Endothelial cell of umbilical vein (primary cell): Measurements from ENCODE around the gene CSRP1. TPM values are rescaled to one million over a fixed set of nuclear protein-coding genes. Genes with fewer than 3 reads are reported as not detected.

Source experiments
- BruUV-seq: library from RNA; stranded (reverse); fragments of 400-500 nt; replicated peaks from 2 replicates; lab custom pipeline; 2021; lab: Mats Ljungman, UMichigan
- CTCF ChIA-PET: fragments of 300-600, 350-600 bp; sonication (Branson Sonifier 250); formaldehyde crosslinking; loops from one replicate; lab custom pipeline; 2021; ENCODE audit warnings: antibody characterized with exemption, inconsistent platforms; lab: Charles Lee
- POLR2A ChIA-PET: fragments of 300-600, 350-600 bp; sonication (Branson Sonifier 250); formaldehyde crosslinking; loops from one replicate; lab custom pipeline; 2021; ENCODE audit warnings: antibody characterized with exemption, inconsistent platforms; lab: Charles Lee
- DNase-seq: peaks from one replicate; pipeline ENCODE4 v3.0.0-alpha.2; 2011; ENCODE audit warnings: low read depth, low spot score
- FAIRE-seq: peaks from 2 replicates; lab custom pipeline; 2011; peaks lifted over from hg19 to GRCh38; lab: Jason Lieb, UNC
- H2AFZ ChIP-seq: 2 replicates; pipeline ENCODE4 v1.6.0; 2012; ENCODE audit warnings: low read depth, low read length, control low read depth, inconsistent platforms
- H3K27ac ChIP-seq: 2 replicates; pipeline ENCODE4 v1.5.1; 2011; ENCODE audit warnings: low read depth, mild to moderate bottlenecking, control low read depth, low read length, moderate library complexity; ENCODE audit not compliant: insufficient read depth
- H3K27me3 ChIP-seq, 2 experiments: 2 replicates each; pipeline versions ENCODE4 v1.6.0 to v1.6.1; 2011; ENCODE audit warnings: low read length in 2 of 2, mixed read lengths in 1 of 2; ENCODE audit not compliant: control insufficient read depth in 2 of 2, insufficient read depth in 2 of 2
- H3K36me3 ChIP-seq, 2 experiments: 2 replicates in 1 of 2; 3 replicates in 1 of 2; pipeline ENCODE4 v1.5.1; 2011; ENCODE audit warnings: low read length in 2 of 2, mild to moderate bottlenecking in 1 of 2, moderate library complexity in 1 of 2; ENCODE audit not compliant: control insufficient read depth in 2 of 2, insufficient read depth in 2 of 2; ENCODE audit errors: extremely low read depth in 1 of 2
- H3K4me1 ChIP-seq: 3 replicates; pipeline ENCODE4 v1.5.1; 2011; ENCODE audit warnings: mild to moderate bottlenecking, low read length; ENCODE audit not compliant: control insufficient read depth, insufficient read depth; ENCODE audit errors: extremely low read depth
- H3K4me2 ChIP-seq: 2 replicates; pipeline ENCODE4 v1.6.1; 2011; ENCODE audit warnings: low read length, control low read depth, mixed read lengths; ENCODE audit not compliant: insufficient read depth
- H3K4me3 ChIP-seq, 3 experiments: fragments of 200-600 bp in 1 of 3; sonication (generic), shearing (Covaris generic) in 1 of 3; replicated peaks in 1 of 3; 2 replicates each; pipeline ENCODE4 v1.5.1; 2011 to 2016; ENCODE audit warnings: control low read depth in 3 of 3, low read length in 3 of 3, mild to moderate bottlenecking in 2 of 3, inconsistent platforms in 1 of 3, low read depth in 1 of 3, moderate library complexity in 1 of 3; ENCODE audit not compliant: insufficient read depth in 1 of 3
- H3K79me2 ChIP-seq: 2 replicates; pipeline ENCODE4 v1.6.0; 2012; ENCODE audit warnings: low read length, inconsistent platforms; ENCODE audit not compliant: control insufficient read depth, insufficient read depth
- H3K9ac ChIP-seq: replicated peaks from 2 replicates; pipeline ENCODE3; 2011; ENCODE audit warnings: low read length, control low read depth; ENCODE audit not compliant: insufficient read depth; ENCODE audit errors: extremely low read depth
- H3K9me1 ChIP-seq: replicated peaks from 3 replicates; pipeline ENCODE4 v1.6.0; 2011; ENCODE audit warnings: mild to moderate bottlenecking, low read length; ENCODE audit not compliant: control insufficient read depth, insufficient read depth; ENCODE audit errors: extremely low read depth
- H3K9me3 ChIP-seq: replicated peaks from 2 replicates; pipeline ENCODE4 v1.5.1; 2012; ENCODE audit warnings: low read length, inconsistent platforms; ENCODE audit not compliant: control insufficient read depth, insufficient read depth
- H4K20me1 ChIP-seq: replicated peaks from 2 replicates; pipeline ENCODE3; 2011; ENCODE audit warnings: mild to moderate bottlenecking, low read length; ENCODE audit not compliant: control insufficient read depth, insufficient read depth; ENCODE audit errors: extremely low read depth
- GATA2 ChIP-seq: IDR thresholded peaks from 2 replicates; pipeline ENCODE4 v1.7.0; 2011; ENCODE audit warnings: low read depth, mild to moderate bottlenecking, moderate library complexity, mixed read lengths, low read length; ENCODE audit not compliant: insufficient read length, insufficient read depth
- JUN ChIP-seq: IDR thresholded peaks from 2 replicates; pipeline ENCODE4 v1.6.1; 2011; ENCODE audit warnings: borderline replicate concordance, low read depth; ENCODE audit not compliant: insufficient read length, insufficient read depth
- MYC ChIP-seq: IDR thresholded peaks from one replicate; pipeline ENCODE4 v1.6.1; 2011; ENCODE audit warnings: mild to moderate bottlenecking, low read depth, low read length
- dilution Hi-C: fragments of 300-500 bp; cut with MboI; formaldehyde crosslinking; loops from one replicate; pipeline ENCODE4 v1.15.0; 2019; ENCODE audit warnings: low sequenced_read_pairs; ENCODE audit not compliant: extremely low pct_ligation_motif_present
- intact Hi-C: fragments of 100-400 bp; cut with micrococcal nuclease; formaldehyde crosslinking; loops from one replicate; pipeline ENCODE4 v1.10.0; 2022
- polyA plus RNA-seq, 4 experiments: library from polyadenylated mRNA; depleted of rRNA in 3 of 4; stranded (reverse) in 3 of 4; unstranded in 1 of 4; fragments of >200 nt; gene quantifications; 2 replicates each; pipeline versions ENCODE4 v1.2.1 to v1.2.3, GENCODE V29; 2011 to 2012; ENCODE audit warnings: missing spikeins in 1 of 4
- total RNA-seq: library from RNA; stranded (reverse); gene quantifications from 2 replicates; pipeline ENCODE4 v1.2.3, GENCODE V29; 2021
- TF ChIP-seq, protein P1 (sequence below), 2 donors: IDR thresholded peaks; 1 replicate in 1 of 2; 2 replicates in 1 of 2; pipeline ENCODE4 v1.5.1; 2011; ENCODE audit warnings: low read length in 2 of 2, mild to moderate bottlenecking in 2 of 2, moderate library complexity in 2 of 2, control low read depth in 1 of 2, inconsistent platforms in 1 of 2, low read depth in 1 of 2; ENCODE audit not compliant: insufficient read depth in 1 of 2; ENCODE audit errors: extremely low read depth in 1 of 2

The CSRP1 gene
- total and polyA plus RNA-seq, 2 donors (not counting 3 experiments of a cell fraction or from before 2014, with no cell fraction given): 393 to 510 TPM

DNA sequence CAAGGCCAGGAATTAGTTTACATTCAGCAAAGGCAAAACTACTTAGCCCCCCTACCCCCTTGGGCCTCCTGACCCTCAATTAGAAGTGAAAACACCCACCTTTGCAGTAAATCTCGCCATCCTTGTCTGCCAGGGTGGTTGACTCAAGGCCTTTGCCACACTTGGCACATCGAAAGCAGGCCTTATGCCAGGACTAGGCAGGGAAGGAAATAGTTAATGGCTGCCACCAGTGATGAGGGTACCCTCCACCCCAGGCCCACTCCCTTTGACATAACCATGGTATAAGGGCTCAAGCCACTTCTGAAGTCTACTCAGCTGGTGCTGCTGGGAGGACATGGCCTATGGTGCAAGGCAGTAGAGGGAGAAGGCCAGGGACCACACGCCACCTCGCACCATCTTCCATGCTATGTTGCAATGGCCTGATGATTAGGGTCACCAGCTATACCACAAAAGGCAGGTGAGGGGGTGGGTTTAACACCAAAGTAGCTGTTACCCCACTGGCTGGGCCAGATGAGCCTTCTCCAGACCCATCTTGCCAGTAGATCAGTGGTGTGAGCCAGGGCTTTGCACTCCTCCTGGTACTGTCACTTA lies 21.6 kb downstream of the CSRP1 start:
- no peaks in the 10 kb centered on the region for H4K20me1 ChIP-seq
- peaks cover 16 to 20% of the 10 kb centered on the region in 2 experiments for H3K36me3 ChIP-seq
- peaks cover 14% of the 10 kb centered on the region for H3K79me2 ChIP-seq
- H2AFZ ChIP-seq: no peak overlapping the region
- no peak overlapping the region for H3K9ac ChIP-seq
- peaks cover 49% of the 10 kb centered on the region for H3K4me1 ChIP-seq
- no peak overlapping the region for H3K4me3 ChIP-seq
- ChIA-PET POLR2A (interaction anchor here (2.3 to 7.3 kb wide), 2 partner anchors 19 to 27 kb away, joined by 9 to 124 read pairs; partner anchors contain the start of gene CSRP1), CTCF (interaction anchor here (28.3 kb wide), 1 partner anchor 20 kb away, joined by 1317 read pairs; the partner anchor contains the start of gene CSRP1)
- H3K9me1 ChIP-seq: no peaks in the 10 kb centered on the region
- dilution Hi-C loops: no loop called here
- DNase-seq: no peak
- no TSS peak for BruUV-seq
- no peak overlapping the region for H3K27ac ChIP-seq
- no peak overlapping the region for H3K4me2 ChIP-seq
- H3K9me3 ChIP-seq: no peaks in the 10 kb centered on the region
- TF ChIP-seq GATA2 (no peak), JUN (no peak), MYC (no peak)
- TF ChIP-seq, protein P1, sequence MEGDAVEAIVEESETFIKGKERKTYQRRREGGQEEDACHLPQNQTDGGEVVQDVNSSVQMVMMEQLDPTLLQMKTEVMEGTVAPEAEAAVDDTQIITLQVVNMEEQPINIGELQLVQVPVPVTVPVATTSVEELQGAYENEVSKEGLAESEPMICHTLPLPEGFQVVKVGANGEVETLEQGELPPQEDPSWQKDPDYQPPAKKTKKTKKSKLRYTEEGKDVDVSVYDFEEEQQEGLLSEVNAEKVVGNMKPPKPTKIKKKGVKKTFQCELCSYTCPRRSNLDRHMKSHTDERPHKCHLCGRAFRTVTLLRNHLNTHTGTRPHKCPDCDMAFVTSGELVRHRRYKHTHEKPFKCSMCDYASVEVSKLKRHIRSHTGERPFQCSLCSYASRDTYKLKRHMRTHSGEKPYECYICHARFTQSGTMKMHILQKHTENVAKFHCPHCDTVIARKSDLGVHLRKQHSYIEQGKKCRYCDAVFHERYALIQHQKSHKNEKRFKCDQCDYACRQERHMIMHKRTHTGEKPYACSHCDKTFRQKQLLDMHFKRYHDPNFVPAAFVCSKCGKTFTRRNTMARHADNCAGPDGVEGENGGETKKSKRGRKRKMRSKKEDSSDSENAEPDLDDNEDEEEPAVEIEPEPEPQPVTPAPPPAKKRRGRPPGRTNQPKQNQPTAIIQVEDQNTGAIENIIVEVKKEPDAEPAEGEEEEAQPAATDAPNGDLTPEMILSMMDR (IDR thresholded peaks at IDR 0.05; ENCODE audit: extremely low read depth in 1 of 2, insufficient read depth in 1 of 2, low read depth in 1 of 2, low read length in 2 of 2): no peak
- H3K27me3 ChIP-seq: peaks cover 0 to 3% of the 10 kb centered on the region in 2 experiments
- intact Hi-C loops: no loop called here
- no peak for FAIRE-seq
